Measurements from ENCODE around the gene CHCHD6.

DNA sequence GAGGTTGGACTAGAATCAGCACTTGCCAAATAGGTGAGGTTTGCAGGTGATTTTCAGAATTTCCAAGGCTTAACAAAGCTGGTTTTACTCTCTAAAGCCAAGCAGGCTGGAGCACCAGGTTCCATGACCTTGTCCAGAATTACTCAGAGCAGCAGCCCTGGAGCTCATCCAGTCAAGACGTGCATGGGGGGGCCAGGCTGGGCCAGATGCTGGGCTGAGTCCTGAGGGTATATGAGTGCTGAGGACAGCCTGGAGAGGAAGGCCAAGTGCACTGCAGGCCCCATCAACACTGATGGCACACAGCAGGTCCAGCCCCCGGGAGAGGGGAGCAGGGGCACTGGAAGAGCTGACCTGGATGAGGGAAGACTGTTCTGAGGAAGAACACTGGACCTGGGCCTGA lies 46.1 kb upstream of the CHCHD6 start:
- TF ChIP-seq POLR2A (IDR thresholded peaks at IDR 0.05; ENCODE audit: borderline replicate concordance, extremely low read depth, insufficient read depth, insufficient read length) (no peak), POLR2AphosphoS5 (IDR thresholded peaks at IDR 0.05; ENCODE audit: low read depth, low read length) (no peak), EZH2phosphoT487 (IDR thresholded peaks at IDR 0.05; ENCODE audit: borderline replicate concordance) (no peak), CEBPB (IDR thresholded peaks at IDR 0.05; ENCODE audit: low read depth) (no peak), FOSL1 (IDR thresholded peaks at IDR 0.05; ENCODE audit: low read depth) (no peak), ZFX (IDR thresholded peaks at IDR 0.05) (no peak), SRF (IDR thresholded peaks at IDR 0.05; ENCODE audit: low read depth) (no peak), SIN3A (IDR thresholded peaks at IDR 0.05; ENCODE audit: low read depth) (no peak), EZH2 (IDR thresholded peaks at IDR 0.05) (no peak), YY1 (IDR thresholded peaks at IDR 0.05; ENCODE audit: extremely low read depth, insufficient replicate concordance, low read depth, low read length) (no peak)
- TF ChIP-seq, protein P1, sequence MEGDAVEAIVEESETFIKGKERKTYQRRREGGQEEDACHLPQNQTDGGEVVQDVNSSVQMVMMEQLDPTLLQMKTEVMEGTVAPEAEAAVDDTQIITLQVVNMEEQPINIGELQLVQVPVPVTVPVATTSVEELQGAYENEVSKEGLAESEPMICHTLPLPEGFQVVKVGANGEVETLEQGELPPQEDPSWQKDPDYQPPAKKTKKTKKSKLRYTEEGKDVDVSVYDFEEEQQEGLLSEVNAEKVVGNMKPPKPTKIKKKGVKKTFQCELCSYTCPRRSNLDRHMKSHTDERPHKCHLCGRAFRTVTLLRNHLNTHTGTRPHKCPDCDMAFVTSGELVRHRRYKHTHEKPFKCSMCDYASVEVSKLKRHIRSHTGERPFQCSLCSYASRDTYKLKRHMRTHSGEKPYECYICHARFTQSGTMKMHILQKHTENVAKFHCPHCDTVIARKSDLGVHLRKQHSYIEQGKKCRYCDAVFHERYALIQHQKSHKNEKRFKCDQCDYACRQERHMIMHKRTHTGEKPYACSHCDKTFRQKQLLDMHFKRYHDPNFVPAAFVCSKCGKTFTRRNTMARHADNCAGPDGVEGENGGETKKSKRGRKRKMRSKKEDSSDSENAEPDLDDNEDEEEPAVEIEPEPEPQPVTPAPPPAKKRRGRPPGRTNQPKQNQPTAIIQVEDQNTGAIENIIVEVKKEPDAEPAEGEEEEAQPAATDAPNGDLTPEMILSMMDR (IDR thresholded peaks at IDR 0.05 in 2 of 3, conservative IDR thresholded peaks at IDR 0.05 in 1 of 3; ENCODE audit: borderline replicate concordance in 1 of 3, insufficient read depth in 1 of 3, low read depth in 2 of 3, low read length in 2 of 3): no peak
- TF ChIP-seq, protein P2, sequence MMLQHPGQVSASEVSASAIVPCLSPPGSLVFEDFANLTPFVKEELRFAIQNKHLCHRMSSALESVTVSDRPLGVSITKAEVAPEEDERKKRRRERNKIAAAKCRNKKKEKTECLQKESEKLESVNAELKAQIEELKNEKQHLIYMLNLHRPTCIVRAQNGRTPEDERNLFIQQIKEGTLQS (IDR thresholded peaks at IDR 0.05): no peak
- TF ChIP-seq, protein P3, sequence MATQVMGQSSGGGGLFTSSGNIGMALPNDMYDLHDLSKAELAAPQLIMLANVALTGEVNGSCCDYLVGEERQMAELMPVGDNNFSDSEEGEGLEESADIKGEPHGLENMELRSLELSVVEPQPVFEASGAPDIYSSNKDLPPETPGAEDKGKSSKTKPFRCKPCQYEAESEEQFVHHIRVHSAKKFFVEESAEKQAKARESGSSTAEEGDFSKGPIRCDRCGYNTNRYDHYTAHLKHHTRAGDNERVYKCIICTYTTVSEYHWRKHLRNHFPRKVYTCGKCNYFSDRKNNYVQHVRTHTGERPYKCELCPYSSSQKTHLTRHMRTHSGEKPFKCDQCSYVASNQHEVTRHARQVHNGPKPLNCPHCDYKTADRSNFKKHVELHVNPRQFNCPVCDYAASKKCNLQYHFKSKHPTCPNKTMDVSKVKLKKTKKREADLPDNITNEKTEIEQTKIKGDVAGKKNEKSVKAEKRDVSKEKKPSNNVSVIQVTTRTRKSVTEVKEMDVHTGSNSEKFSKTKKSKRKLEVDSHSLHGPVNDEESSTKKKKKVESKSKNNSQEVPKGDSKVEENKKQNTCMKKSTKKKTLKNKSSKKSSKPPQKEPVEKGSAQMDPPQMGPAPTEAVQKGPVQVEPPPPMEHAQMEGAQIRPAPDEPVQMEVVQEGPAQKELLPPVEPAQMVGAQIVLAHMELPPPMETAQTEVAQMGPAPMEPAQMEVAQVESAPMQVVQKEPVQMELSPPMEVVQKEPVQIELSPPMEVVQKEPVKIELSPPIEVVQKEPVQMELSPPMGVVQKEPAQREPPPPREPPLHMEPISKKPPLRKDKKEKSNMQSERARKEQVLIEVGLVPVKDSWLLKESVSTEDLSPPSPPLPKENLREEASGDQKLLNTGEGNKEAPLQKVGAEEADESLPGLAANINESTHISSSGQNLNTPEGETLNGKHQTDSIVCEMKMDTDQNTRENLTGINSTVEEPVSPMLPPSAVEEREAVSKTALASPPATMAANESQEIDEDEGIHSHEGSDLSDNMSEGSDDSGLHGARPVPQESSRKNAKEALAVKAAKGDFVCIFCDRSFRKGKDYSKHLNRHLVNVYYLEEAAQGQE (IDR thresholded peaks at IDR 0.05; ENCODE audit: low read depth): no peak
- TF ChIP-seq, protein P4, sequence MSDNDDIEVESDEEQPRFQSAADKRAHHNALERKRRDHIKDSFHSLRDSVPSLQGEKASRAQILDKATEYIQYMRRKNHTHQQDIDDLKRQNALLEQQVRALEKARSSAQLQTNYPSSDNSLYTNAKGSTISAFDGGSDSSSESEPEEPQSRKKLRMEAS (IDR thresholded peaks at IDR 0.05): no peak

Data from HCT116 (cell line).